ENCODE data around the gene R3HCC1L.

R3HCC1L gene

DNA sequence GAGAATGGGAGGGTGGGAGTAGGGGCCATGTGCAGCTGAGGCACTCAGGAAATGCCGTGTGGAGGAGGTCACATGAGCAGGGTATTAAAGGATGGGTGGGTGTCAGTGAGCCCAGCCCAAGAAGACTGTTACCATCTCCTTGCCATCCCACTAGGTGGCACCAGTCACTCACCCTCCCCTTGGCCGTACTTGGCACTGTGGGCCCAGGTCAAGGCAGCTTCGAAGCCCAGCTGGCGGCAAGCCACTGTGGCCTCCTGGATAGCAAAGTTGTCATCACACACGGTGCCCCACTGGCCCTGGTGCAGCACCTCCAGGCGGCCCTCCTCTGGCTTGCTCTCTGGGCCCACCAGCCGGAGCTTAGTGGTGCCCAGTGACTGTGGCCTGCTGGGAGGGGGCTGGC is 128.1 kb downstream of the R3HCC1L start:
- peak; percentile 20 for DNase-seq

DNA sequence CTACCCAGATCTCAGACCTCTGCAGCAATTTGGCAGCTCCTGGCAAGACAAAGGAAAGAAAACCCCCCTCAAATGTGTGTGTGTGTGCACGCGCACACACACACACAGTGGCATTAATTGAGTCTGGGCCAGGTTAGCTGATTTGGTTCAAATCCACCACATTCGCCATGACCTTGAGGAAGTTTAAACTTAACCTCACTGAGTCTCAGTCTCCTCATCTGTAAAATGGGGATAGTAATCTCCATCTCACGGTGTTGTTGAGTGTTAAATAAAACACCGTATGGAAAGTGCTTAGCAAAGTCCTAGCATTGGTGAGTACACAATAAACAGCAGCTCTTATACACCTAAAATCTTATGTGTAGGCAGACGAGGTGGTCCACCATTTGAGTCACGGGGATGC is 128.6 kb downstream of the R3HCC1L start:
- no peak for DNase-seq

DNA sequence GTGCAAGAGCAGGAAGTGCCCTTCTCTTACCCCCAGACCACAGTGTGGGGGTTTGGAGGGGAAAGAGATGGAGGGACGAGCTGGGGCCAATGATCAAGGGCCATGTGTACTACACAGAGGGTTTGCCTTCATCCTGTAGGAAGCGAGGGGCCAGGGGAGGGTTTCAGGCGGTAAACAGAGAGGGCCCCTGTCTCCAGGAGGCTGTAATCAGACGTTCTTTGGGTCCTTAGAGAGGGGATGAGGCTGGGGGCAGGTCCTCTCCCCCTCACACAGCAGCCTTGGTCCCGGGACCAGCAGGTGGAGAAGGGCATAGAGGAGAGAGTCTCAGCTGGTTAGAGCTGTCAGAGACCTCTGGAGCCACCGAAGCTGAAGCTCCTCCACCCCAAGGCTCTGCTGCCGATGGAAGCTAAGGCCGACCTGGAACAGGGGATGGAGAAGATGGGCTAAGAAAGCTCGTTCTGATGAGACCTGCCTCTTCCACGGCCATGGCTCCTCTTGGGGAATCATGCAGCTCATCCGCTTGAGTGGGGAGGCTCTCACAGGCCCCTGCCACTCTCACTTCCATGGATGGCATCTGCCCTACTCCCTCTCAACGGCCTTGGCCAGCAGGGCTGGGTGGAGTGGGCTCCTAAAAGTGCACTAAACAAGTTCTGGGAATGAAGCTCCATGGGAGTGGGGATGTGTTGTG is 130.1 kb downstream of the R3HCC1L start:
- no peak for DNase-seq

DNA sequence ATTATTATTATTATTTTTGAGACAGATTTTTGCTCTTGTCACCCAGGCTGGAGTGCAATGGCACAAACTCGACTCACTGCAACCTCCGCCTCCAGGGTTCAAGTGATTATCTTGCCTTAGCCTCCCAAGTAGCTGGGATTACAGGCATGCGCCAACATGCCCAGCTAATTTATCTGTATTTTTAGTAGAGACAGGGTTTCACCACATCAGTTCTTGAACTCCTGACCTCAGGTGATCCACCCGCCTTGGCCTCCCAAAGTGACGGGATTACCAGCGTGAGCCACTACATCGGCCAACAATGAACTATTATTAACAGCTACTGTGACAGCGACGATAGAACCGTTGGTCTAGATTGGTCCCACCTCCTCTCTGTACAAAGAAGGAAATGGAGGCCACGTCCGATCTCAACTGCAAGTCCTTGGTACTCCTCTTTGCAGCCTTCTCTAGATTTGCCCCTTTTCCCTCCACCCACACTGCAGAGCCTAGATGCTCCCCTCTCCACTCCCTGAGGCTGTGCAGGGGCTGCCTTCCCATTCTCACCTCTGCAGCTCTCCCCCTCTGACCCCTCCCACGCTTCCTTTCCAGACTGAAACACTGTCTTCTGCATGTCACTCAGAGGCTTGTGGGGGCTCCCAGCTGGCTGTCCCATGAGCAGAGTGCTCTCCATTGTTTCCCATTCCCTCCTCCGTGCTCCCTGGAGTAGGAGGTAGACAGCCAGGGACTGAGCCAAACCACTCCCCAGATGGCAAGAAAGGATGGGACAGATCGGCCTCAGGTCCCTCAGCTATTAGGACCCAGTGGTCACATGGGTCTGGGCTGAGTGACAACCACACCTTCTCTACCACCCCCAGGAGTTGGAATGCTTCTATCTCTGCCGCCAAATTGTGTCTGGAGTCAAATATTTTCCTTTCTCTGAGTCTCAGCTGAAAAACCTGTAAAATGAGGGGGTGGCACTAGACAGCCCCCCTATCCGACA is 131.2 kb downstream of the R3HCC1L start:
- DNase-seq: no peak

DNA sequence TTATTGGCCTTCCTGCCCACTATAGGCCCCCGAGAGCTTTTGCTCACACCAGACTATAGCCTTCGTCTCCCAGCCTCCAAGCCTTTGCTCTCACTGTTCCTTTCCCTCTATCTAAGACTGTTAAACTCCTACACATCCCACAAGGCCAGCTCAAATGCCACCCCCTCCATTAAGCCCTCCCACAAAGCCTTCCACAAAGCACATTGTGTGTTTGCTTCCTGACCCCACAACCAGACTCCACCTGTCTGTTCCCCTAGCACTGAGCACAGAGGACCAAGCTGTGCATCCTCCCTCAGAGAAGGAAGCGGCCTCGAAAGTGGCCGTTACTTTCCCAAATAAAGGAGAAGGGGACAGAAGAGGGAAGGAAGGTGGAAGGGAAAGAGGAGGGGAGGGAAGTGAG is 132.2 kb downstream of the R3HCC1L start:
- DNase-seq: no peak

DNA sequence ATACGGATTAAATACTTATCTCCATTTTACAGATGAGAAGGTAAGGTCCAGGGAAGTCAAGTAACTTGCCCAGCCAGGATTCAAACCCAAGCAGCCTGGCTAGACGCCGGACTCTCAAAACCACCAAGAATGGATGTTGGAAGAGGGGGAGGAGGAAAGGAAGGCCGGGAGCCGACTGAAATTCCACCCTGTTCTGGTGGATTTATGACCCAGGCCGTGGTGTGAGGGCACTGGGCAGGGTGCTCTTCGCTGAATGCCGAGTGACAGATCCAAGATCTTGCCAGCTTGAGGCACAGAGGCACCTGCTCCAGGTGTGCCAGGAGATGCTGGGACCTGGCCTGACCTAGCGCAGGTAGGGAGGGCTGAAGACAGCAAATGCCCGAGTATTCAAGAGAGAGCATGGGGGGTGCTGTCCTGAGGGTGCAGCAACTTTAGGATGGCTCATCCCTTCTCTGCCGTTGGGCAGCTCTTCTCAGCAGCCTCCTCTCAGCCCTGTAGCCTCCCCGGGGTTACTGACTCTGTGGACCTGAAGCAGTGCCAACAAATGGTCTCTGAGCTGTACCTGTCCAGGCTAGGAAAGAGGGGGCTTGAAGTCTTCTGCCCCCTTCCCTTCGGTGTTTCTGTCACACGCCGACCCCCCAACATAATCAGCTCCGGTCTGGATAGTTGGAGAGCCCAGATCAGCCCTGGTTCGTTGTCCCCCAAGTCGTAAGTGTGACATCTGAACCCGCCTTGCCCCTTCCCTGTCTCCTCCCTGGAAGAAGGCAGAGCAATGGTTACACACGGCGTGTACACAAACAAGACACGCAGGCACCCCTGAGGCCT is 132.8 kb downstream of the R3HCC1L start:
- DNase-seq: no peak

GRCh38 chr10:98267894-98268693 is 133.6 kb downstream of the R3HCC1L start, which contains the start of gene LOXL4:
TSS of gene LOXL4 (minus strand) at chr10:98268194. CDS start at chr10:98263019, 5,175 bp downstream.
- DNase-seq: peak; percentile 69

DNA sequence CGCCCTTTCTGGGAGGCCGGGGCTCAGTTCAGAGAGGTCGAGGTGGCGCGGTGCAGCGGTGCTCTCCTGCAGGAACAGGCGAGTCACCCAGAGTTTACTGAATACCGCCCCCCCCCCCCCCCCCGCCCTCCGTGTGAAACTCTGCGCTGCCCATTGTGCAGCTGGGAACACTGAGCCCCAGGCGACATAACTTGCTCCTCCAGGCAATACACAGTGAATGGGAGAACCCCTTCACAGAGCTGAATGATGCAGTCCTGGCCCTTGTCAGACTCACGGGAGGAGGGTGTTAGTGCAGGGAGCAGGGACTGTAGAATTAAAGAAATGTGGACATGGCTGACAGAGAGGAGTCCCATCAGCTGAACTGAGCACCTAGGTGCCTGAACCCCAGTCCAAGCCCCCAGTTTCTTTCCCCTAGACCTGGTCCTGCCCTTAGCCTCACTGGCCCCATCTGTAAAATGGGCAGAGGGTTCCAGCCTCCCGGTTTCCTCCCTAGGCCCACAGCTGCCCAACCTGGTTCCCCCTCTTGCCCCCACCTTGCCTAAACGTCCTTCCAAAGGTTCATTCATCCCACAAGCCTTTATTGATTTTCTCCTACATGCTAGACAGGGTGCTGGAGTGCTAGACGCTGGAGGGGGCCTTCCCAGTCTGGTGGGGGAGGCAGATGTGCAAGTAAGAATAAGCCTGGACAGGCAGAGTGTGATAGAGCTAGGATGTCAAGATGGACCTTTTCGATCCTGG is 134.4 kb downstream of the R3HCC1L start:
- peak; percentile 60 for DNase-seq

GRCh38 chr10:98269435-98269912 is 135.0 kb downstream of the R3HCC1L start:
- DNase-seq: peak; percentile 31

- DNase-seq: peak; percentile 86
These were observed 135.8 kb downstream of the R3HCC1L start for GRCh38 chr10:98270073-98270740.

DNA sequence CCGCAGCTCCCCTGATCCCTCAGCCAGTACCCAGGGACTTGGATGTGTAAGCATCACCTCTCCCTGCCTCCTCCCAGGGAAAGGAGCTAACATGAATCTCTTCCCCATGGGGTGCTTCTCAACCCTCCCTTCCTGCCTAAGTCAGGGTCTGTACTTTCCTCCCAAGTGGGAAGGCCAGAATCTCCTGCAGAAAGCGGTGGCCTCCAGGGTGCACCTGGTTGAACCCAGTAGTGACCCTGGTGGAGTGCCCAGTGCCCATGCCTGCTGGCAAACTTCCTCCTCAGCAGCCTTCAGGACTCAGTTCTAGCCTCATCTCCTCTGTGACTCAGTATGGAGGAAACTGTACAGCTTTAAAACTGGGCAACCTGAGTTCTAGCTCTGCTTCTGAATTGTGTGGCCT is 136.3 kb downstream of the R3HCC1L start:
- DNase-seq: no peak

GRCh38 chr10:98272245-98272644 is 137.8 kb downstream of the R3HCC1L start:
- no peak for DNase-seq

DNA sequence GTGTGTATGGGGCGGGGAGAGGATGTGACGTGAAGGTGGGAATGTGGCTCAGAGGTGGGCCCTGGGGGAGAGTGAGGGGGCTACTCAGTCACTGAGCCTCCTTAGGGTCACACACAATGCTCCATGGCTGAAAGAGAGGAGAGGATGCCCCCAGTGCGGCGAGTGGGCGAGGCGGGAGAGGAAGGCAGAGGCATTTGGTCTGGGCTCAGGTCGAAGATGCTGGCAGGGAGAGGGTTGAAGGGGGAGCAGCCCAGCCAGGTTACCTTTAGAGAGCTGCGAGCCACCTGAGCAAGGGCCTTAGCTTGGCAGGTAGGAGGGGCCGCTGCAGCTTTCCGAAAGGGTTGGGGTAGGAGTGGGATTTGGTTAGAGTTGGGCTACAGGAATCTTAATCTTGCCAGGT is 138.2 kb downstream of the R3HCC1L start:
- DNase-seq: no peak

GRCh38 chr10:98273057-98273850 is 138.8 kb downstream of the R3HCC1L start:
- DNase-seq: no peak

GRCh38 chr10:98274562-98274961 is 140.1 kb downstream of the R3HCC1L start:
- no peak for DNase-seq

DNA sequence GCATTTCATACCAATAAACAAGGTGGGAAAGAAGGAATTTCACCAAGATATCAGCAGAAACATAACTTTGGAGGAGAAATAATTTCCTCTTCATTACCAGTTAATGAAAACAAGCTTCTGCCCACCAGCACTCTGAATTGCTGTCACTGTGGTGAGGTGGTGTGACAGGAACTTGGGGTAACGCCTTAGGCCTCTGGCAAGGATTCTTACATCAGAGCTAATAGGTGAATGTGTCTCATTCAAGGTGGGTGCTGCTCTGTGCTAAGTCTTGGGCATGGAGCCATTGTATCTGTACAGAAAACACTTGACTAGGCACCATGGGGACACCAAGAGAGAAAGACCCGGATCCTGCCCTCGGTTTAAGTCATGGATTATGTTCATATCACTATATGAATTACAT is 141.9 kb downstream of the R3HCC1L start:
- no peak for DNase-seq

- no peak for DNase-seq
These were observed 151.0 kb downstream of the R3HCC1L start for GRCh38 chr10:98285416-98285815.

GRCh38 chr10:98286419-98286818 is 152.0 kb downstream of the R3HCC1L start:
- no peak for DNase-seq

- DNase-seq: no peak
These were observed 152.9 kb downstream of the R3HCC1L start for GRCh38 chr10:98287321-98287720.

GRCh38 chr10:98289802-98290209 is 155.3 kb downstream of the R3HCC1L start:
- DNase-seq: no peak
